ENCODE data around the gene SPHK2.

GRCh38 chr19:48617146-48617937 is 2.0 kb upstream of the SPHK2 start:
- TF ChIP-seq, protein P1, sequence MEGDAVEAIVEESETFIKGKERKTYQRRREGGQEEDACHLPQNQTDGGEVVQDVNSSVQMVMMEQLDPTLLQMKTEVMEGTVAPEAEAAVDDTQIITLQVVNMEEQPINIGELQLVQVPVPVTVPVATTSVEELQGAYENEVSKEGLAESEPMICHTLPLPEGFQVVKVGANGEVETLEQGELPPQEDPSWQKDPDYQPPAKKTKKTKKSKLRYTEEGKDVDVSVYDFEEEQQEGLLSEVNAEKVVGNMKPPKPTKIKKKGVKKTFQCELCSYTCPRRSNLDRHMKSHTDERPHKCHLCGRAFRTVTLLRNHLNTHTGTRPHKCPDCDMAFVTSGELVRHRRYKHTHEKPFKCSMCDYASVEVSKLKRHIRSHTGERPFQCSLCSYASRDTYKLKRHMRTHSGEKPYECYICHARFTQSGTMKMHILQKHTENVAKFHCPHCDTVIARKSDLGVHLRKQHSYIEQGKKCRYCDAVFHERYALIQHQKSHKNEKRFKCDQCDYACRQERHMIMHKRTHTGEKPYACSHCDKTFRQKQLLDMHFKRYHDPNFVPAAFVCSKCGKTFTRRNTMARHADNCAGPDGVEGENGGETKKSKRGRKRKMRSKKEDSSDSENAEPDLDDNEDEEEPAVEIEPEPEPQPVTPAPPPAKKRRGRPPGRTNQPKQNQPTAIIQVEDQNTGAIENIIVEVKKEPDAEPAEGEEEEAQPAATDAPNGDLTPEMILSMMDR (IDR thresholded peaks at IDR 0.05): no peak
- no peak for TF ChIP-seq POLR2A (IDR thresholded peaks at IDR 0.05)
